SK-N-DZ (cell line): ENCODE measurements around the gene APOC3.
A peak's percentile ranks its signal among the peaks of the same experiment; 100 is the strongest.
"Not testable (repeated sequence)": the region's sequence is repeated elsewhere in the genome, so short reads cannot be mapped to it uniquely, and the experiment has no call there.

Experiments used
- DNase-seq: peaks from one replicate; pipeline ENCODE4 v3.0.0-alpha.2; 2015; ENCODE audit warnings: low spot score

Gene APOC3

GRCh38 chr11:116830184-116830912 is 641 bp downstream of the APOC3 start:
- no peak for DNase-seq

GRCh38 chr11:116831790-116832349 is 2.2 kb downstream of the APOC3 start:
- no peak for DNase-seq

- DNase-seq = no peak
These were observed 2.9 kb downstream of the APOC3 start for GRCh38 chr11:116832350-116833290.

GRCh38 chr11:116833491-116833815 is 3.7 kb downstream of the APOC3 start:
- no peak for DNase-seq

- no peak for DNase-seq
These were observed 4.3 kb downstream of the APOC3 start for GRCh38 chr11:116833816-116834534.

GRCh38 chr11:116834535-116835041 is 4.9 kb downstream of the APOC3 start:
- not testable (repeated sequence) for DNase-seq

GRCh38 chr11:116835042-116835772 is 5.5 kb downstream of the APOC3 start:
- DNase-seq = no peak

GRCh38 chr11:116835791-116836631 is 6.3 kb downstream of the APOC3 start:
- peak; percentile 86 for DNase-seq

- DNase-seq = no peak
These were observed 6.9 kb downstream of the APOC3 start for GRCh38 chr11:116836632-116836991.

- DNase-seq = no peak
These were observed 7.8 kb downstream of the APOC3 start, which contains the start of gene APOA1 for GRCh38 chr11:116837231-116838091. Gene APOA1 (minus strand): TSS chr11:116837622. CDS start chr11:116837387, 235 bp downstream.

- DNase-seq = no peak
These were observed 8.8 kb downstream of the APOC3 start for GRCh38 chr11:116838321-116839084.

- DNase-seq = no peak
These were observed 10.6 kb downstream of the APOC3 start for GRCh38 chr11:116840224-116840745.

- no peak for DNase-seq
These were observed 11.1 kb downstream of the APOC3 start for GRCh38 chr11:116840746-116841296.

GRCh38 chr11:116842117-116842516 is 12.4 kb downstream of the APOC3 start:
- no peak for DNase-seq

GRCh38 chr11:116842909-116843308 is 13.2 kb downstream of the APOC3 start:
- no peak for DNase-seq

GRCh38 chr11:116843661-116844060 is 14.0 kb downstream of the APOC3 start:
- no peak for DNase-seq

- no peak for DNase-seq
These were observed 15.0 kb downstream of the APOC3 start for GRCh38 chr11:116844722-116845121.

GRCh38 chr11:116847612-116848011 is 17.9 kb downstream of the APOC3 start:
- DNase-seq = no peak
